GM19035 (cell line): ENCODE results near the gene CHDH.

Experiments
- ATAC-seq: cut with Tn5 transposase; IDR thresholded peaks from one replicate; pipeline ENCODE4 v1.9.1; 2021; ENCODE audit not compliant: unreplicated experiment

Gene CHDH

GRCh38 chr3:53763353-53763752 is 82.9 kb downstream of the CHDH start:
- no peak for ATAC-seq
